Adrenal gland (tissue), 5 donors: ENCODE data around the gene IL11.

Experiments
- CTCF ChIP-seq, 6 experiments: fragments of 450-650 bp in 4 of 6; fragments of 200-600 bp in 2 of 6; sonication (generic) in 1 of 6; IDR thresholded peaks; 1 replicate in 5 of 6; 2 replicates in 1 of 6; pipeline versions ENCODE4 v1.5.1 to v1.8.0; 2016 to 2021; ENCODE audit warnings: antibody characterized with exemption in 6 of 6, mild to moderate bottlenecking in 2 of 6, moderate library complexity in 1 of 6
- POLR2A ChIP-seq, 2 donors: fragments of 450-650 bp; IDR thresholded peaks; one replicate each; pipeline ENCODE4 v1.6.1; 2017; ENCODE audit warnings: antibody characterized with exemption in 2 of 2, mild to moderate bottlenecking in 2 of 2, moderate library complexity in 1 of 2
- donor health status: DM: no; HTN: no; CAD: no.

GRCh38 chr19:55345101-55345817, 25.0 kb downstream of the IL11 start:
- TF ChIP-seq CTCF (IDR thresholded peaks at IDR 0.05) (no peak), POLR2A (IDR thresholded peaks at IDR 0.05) (no peak)
